GM23338 (cell line): ENCODE results near the gene RPA3. TPM values are rescaled to one million over a fixed set of nuclear protein-coding genes. Genes with fewer than 3 reads are reported as not detected.

Experiments
- ATAC-seq: fragments of 200-7000 bp; cut with Tn5 transposase; 3 replicates; pipeline ENCODE4 v1.9.1; 2020
- DNase-seq: peaks from one replicate; pipeline ENCODE4 v3.0.0-alpha.2; 2015; ENCODE audit warnings: low spot score
- H2AFZ ChIP-seq: fragments of 200-600 bp; sonication (generic); 2 replicates; pipeline ENCODE4 v1.8.0; 2016; ENCODE audit warnings: antibody characterized with exemption, mild to moderate bottlenecking, moderate library complexity
- H3F3A ChIP-seq: fragments of 200-600 bp; sonication (generic); replicated peaks from 2 replicates; pipeline ENCODE4 v1.8.0; 2017; ENCODE audit warnings: antibody characterized with exemption, mixed run types, low read depth
- H3K27ac ChIP-seq: fragments of 200-600 bp; sonication (generic); 2 replicates; pipeline ENCODE4 v1.6.1; 2016; ENCODE audit warnings: low read depth
- H3K27me3 ChIP-seq: fragments of 200-600 bp; sonication (generic); 2 replicates; pipeline ENCODE4 v1.8.0; 2016; ENCODE audit warnings: mild to moderate bottlenecking, mixed run types, moderate library complexity; ENCODE audit not compliant: insufficient read depth
- H3K36me3 ChIP-seq: fragments of 200-600 bp; sonication (generic); 2 replicates; pipeline ENCODE4 v1.8.0; 2016; ENCODE audit warnings: mild to moderate bottlenecking; ENCODE audit not compliant: insufficient read depth
- H3K4me1 ChIP-seq: fragments of 200-600 bp; sonication (generic); 2 replicates; pipeline ENCODE4 v1.8.0; 2016; ENCODE audit warnings: mild to moderate bottlenecking, moderate library complexity; ENCODE audit not compliant: insufficient read depth
- H3K4me2 ChIP-seq: fragments of 200-600 bp; sonication (generic); 2 replicates; pipeline ENCODE4 v1.7.1; 2017; ENCODE audit warnings: mixed run types
- H3K4me3 ChIP-seq: fragments of 200-600 bp; sonication (generic); 2 replicates; pipeline ENCODE4 v1.6.1; 2016; ENCODE audit warnings: mixed run types
- H3K79me2 ChIP-seq: fragments of 200-600 bp; sonication (generic); replicated peaks from 2 replicates; pipeline ENCODE4 v1.8.0; 2017; ENCODE audit warnings: mild to moderate bottlenecking; ENCODE audit not compliant: insufficient read depth
- H3K9me2 ChIP-seq: fragments of 200-600 bp; sonication (generic); 2 replicates; pipeline ENCODE4 v1.8.0; 2017; ENCODE audit not compliant: insufficient read depth
- H4K20me1 ChIP-seq: fragments of 200-600 bp; sonication (generic); replicated peaks from 2 replicates; pipeline ENCODE4 v1.8.0; 2017; ENCODE audit warnings: mild to moderate bottlenecking; ENCODE audit not compliant: insufficient read depth
- H3K27ac Mint-ChIP-seq: 2 replicates; pipeline ENCODE4 v1.8.0; 2020; ENCODE audit warnings: inconsistent platforms, mild to moderate bottlenecking, moderate library complexity, mixed read lengths
- H3K27me3 Mint-ChIP-seq: 3 replicates; pipeline ENCODE4 v1.8.0; 2022; ENCODE audit warnings: low read depth, mild to moderate bottlenecking, moderate library complexity, mixed read lengths, inconsistent platforms; ENCODE audit not compliant: insufficient read depth, poor library complexity
- H3K36me3 Mint-ChIP-seq: 3 replicates; pipeline ENCODE4 v1.8.0; 2021; ENCODE audit warnings: low read depth, mild to moderate bottlenecking, inconsistent platforms, moderate library complexity, mixed read lengths
- H3K4me1 Mint-ChIP-seq: 3 replicates; pipeline ENCODE4 v1.8.0; 2020; ENCODE audit warnings: mild to moderate bottlenecking, inconsistent platforms, mixed read lengths
- H3K4me3 Mint-ChIP-seq: 3 replicates; pipeline ENCODE4 v1.8.0; 2021; ENCODE audit warnings: moderate library complexity, mild to moderate bottlenecking, inconsistent platforms, mixed read lengths
- H3K9me3 Mint-ChIP-seq: 3 replicates; pipeline ENCODE4 v1.8.0; 2020; ENCODE audit warnings: moderate library complexity, mild to moderate bottlenecking, inconsistent platforms, mixed read lengths
- CREB1 ChIP-seq: fragments of 250-450 bp; sonication (Bioruptor Pico); IDR thresholded peaks from 2 replicates; pipeline ENCODE4 v1.5.0; 2020; ENCODE audit warnings: low read depth, mild to moderate bottlenecking, moderate library complexity
- EZH2 ChIP-seq: fragments of 200-600 bp; sonication (generic); IDR thresholded peaks from one replicate; pipeline ENCODE4 v1.8.0; 2017; ENCODE audit warnings: antibody characterized with exemption, mild to moderate bottlenecking, low read depth; ENCODE audit not compliant: unreplicated experiment
- EZH2phosphoT487 ChIP-seq: fragments of 200-600 bp; sonication (generic); IDR thresholded peaks from one replicate; pipeline ENCODE4 v1.8.1; 2018; ENCODE audit warnings: antibody characterized with exemption; ENCODE audit not compliant: unreplicated experiment
- JUNB ChIP-seq: IDR thresholded peaks from one replicate; pipeline ENCODE4 v1.6.1; 2016; ENCODE audit warnings: antibody characterized with exemption; ENCODE audit not compliant: unreplicated experiment
- NANOG ChIP-seq: IDR thresholded peaks from 2 replicates; pipeline ENCODE4 v1.6.1; 2016; ENCODE audit warnings: antibody characterized with exemption, borderline replicate concordance
- POLR2AphosphoS5 ChIP-seq: IDR thresholded peaks from 2 replicates; pipeline ENCODE4 v1.6.1; 2016; ENCODE audit warnings: antibody characterized with exemption, low read depth
- REST ChIP-seq: IDR thresholded peaks from one replicate; pipeline ENCODE4 v1.6.1; 2018; ENCODE audit warnings: antibody characterized with exemption; ENCODE audit not compliant: unreplicated experiment
- STAT1 ChIP-seq: IDR thresholded peaks from one replicate; pipeline ENCODE4 v1.6.1; 2016; ENCODE audit warnings: antibody characterized with exemption; ENCODE audit not compliant: unreplicated experiment
- ZNF114 ChIP-seq: fragments of 250-450 bp; sonication (Bioruptor Pico); IDR thresholded peaks from 2 replicates; pipeline ENCODE4 v1.5.0; 2020; ENCODE audit warnings: mild to moderate bottlenecking, moderate library complexity
- ZNF331 ChIP-seq: fragments of 250-450 bp; sonication (Bioruptor Pico); IDR thresholded peaks from 2 replicates; pipeline ENCODE4 v1.5.0; 2020; ENCODE audit warnings: low read depth, mild to moderate bottlenecking, moderate library complexity
- polyA plus RNA-seq: library from polyadenylated mRNA; unstranded; fragments of >200 nt; fragmentation: Nextera tagmentation; extraction: Ambion mirVana; gene quantifications from 2 replicates; pipeline ENCODE4 v1.2.1, GENCODE V29; 2016
- total RNA-seq: library from RNA; depleted of rRNA; stranded (reverse); fragments of >200 nt; shearing (Covaris generic); gene quantifications from 2 replicates; pipeline ENCODE4 v1.2.3, GENCODE V29; 2014
- TF ChIP-seq, protein P1 (sequence below): IDR thresholded peaks from 2 replicates; pipeline ENCODE4 v1.6.1; 2016; ENCODE audit warnings: antibody characterized with exemption
- TF ChIP-seq, protein P2 (sequence below), 2 experiments: fragments of 200-600 bp in 1 of 2; sonication (generic) in 1 of 2; conservative IDR thresholded peaks; 2 replicates each; pipeline versions ENCODE4 v1.5.1 to v1.6.1; 2016 to 2017; ENCODE audit warnings: antibody characterized with exemption in 2 of 2, low read depth in 2 of 2, mild to moderate bottlenecking in 2 of 2, moderate library complexity in 1 of 2
- TF ChIP-seq, protein P3 (sequence below): fragments of 250-450 bp; sonication (Bioruptor Pico); IDR thresholded peaks from 2 replicates; pipeline ENCODE4 v1.5.0; 2020; ENCODE audit warnings: mild to moderate bottlenecking, moderate library complexity

RPA3 gene
- total and polyA plus RNA-seq, 2 experiments from 2014 or later: 74.9 to 287 TPM

- Mint-ChIP-seq H3K4me1 (no peaks in the 10 kb centered on the region), H3K27ac (no peak overlapping the region), H3K36me3 (peaks cover 50% of the 10 kb centered on the region), H3K27me3 (no peaks in the 10 kb centered on the region), H3K9me3 (peaks cover 51% of the 10 kb centered on the region), H3K4me3 (no peak overlapping the region)
- Histone ChIP-seq H3F3A (no peaks in the 10 kb centered on the region), H2AFZ (0 out of 2 replicates have a peak overlapping the region, but pooled peaks have one; percentile 18), H3K27ac (no peak overlapping the region), H3K36me3 (peaks cover 10% of the 10 kb centered on the region; the same call in 1 of the 2 replicates), H3K79me2 (no peaks in the 10 kb centered on the region), H4K20me1 (no peaks in the 10 kb centered on the region), H3K4me3 (no peak overlapping the region), H3K9me2 (0 out of 2 replicates have a peak, but pooled peaks cover 5% of the 10 kb centered on the region), H3K4me1 (no peaks in the 10 kb centered on the region), H3K27me3 (no peaks in the 10 kb centered on the region), H3K4me2 (no peak overlapping the region)
- no peak for ATAC-seq
- DNase-seq: no peak
- no peak for TF ChIP-seq ZNF114 (CRISPR knock-in tag)
- TF ChIP-seq EZH2phosphoT487: no peak
- TF ChIP-seq, protein P1, sequence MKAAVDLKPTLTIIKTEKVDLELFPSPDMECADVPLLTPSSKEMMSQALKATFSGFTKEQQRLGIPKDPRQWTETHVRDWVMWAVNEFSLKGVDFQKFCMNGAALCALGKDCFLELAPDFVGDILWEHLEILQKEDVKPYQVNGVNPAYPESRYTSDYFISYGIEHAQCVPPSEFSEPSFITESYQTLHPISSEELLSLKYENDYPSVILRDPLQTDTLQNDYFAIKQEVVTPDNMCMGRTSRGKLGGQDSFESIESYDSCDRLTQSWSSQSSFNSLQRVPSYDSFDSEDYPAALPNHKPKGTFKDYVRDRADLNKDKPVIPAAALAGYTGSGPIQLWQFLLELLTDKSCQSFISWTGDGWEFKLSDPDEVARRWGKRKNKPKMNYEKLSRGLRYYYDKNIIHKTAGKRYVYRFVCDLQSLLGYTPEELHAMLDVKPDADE: no peak
- TF ChIP-seq POLR2AphosphoS5: no peak
- TF ChIP-seq JUNB: no peak
- TF ChIP-seq NANOG: no peak
- TF ChIP-seq CREB1: no peak
- TF ChIP-seq ZNF331 (CRISPR knock-in tag): no peak
- TF ChIP-seq, protein P2, sequence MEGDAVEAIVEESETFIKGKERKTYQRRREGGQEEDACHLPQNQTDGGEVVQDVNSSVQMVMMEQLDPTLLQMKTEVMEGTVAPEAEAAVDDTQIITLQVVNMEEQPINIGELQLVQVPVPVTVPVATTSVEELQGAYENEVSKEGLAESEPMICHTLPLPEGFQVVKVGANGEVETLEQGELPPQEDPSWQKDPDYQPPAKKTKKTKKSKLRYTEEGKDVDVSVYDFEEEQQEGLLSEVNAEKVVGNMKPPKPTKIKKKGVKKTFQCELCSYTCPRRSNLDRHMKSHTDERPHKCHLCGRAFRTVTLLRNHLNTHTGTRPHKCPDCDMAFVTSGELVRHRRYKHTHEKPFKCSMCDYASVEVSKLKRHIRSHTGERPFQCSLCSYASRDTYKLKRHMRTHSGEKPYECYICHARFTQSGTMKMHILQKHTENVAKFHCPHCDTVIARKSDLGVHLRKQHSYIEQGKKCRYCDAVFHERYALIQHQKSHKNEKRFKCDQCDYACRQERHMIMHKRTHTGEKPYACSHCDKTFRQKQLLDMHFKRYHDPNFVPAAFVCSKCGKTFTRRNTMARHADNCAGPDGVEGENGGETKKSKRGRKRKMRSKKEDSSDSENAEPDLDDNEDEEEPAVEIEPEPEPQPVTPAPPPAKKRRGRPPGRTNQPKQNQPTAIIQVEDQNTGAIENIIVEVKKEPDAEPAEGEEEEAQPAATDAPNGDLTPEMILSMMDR (conservative IDR thresholded peaks at IDR 0.05; ENCODE audit: low read depth in 2 of 2): no peak
- TF ChIP-seq REST: no peak
- no peak for TF ChIP-seq STAT1
- TF ChIP-seq EZH2: no peak
- TF ChIP-seq, protein P3, sequence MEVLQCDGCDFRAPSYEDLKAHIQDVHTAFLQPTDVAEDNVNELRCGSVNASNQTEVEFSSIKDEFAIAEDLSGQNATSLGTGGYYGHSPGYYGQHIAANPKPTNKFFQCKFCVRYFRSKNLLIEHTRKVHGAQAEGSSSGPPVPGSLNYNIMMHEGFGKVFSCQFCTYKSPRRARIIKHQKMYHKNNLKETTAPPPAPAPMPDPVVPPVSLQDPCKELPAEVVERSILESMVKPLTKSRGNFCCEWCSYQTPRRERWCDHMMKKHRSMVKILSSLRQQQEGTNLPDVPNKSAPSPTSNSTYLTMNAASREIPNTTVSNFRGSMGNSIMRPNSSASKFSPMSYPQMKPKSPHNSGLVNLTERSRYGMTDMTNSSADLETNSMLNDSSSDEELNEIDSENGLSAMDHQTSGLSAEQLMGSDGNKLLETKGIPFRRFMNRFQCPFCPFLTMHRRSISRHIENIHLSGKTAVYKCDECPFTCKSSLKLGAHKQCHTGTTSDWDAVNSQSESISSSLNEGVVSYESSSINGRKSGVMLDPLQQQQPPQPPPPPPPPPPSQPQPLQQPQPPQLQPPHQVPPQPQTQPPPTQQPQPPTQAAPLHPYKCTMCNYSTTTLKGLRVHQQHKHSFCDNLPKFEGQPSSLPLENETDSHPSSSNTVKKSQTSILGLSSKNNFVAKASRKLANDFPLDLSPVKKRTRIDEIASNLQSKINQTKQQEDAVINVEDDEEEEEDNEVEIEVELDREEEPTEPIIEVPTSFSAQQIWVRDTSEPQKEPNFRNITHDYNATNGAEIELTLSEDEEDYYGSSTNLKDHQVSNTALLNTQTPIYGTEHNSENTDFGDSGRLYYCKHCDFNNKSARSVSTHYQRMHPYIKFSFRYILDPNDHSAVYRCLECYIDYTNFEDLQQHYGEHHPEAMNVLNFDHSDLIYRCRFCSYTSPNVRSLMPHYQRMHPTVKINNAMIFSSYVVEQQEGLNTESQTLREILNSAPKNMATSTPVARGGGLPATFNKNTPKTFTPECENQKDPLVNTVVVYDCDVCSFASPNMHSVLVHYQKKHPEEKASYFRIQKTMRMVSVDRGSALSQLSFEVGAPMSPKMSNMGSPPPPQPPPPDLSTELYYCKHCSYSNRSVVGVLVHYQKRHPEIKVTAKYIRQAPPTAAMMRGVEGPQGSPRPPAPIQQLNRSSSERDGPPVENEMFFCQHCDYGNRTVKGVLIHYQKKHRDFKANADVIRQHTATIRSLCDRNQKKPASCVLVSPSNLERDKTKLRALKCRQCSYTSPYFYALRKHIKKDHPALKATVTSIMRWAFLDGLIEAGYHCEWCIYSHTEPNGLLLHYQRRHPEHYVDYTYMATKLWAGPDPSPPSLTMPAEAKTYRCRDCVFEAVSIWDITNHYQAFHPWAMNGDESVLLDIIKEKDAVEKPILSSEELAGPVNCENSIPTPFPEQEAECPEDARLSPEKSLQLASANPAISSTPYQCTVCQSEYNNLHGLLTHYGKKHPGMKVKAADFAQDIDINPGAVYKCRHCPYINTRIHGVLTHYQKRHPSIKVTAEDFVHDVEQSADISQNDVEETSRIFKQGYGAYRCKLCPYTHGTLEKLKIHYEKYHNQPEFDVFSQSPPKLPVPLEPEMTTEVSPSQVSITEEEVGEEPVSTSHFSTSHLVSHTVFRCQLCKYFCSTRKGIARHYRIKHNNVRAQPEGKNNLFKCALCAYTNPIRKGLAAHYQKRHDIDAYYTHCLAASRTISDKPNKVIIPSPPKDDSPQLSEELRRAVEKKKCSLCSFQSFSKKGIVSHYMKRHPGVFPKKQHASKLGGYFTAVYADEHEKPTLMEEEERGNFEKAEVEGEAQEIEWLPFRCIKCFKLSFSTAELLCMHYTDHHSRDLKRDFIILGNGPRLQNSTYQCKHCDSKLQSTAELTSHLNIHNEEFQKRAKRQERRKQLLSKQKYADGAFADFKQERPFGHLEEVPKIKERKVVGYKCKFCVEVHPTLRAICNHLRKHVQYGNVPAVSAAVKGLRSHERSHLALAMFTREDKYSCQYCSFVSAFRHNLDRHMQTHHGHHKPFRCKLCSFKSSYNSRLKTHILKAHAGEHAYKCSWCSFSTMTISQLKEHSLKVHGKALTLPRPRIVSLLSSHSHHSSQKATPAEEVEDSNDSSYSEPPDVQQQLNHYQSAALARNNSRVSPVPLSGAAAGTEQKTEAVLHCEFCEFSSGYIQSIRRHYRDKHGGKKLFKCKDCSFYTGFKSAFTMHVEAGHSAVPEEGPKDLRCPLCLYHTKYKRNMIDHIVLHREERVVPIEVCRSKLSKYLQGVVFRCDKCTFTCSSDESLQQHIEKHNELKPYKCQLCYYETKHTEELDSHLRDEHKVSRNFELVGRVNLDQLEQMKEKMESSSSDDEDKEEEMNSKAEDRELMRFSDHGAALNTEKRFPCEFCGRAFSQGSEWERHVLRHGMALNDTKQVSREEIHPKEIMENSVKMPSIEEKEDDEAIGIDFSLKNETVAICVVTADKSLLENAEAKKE (CRISPR knock-in tag): no peak
These were observed 89.9 kb downstream of the RPA3 start for GRCh38 chr7:7628476-7628875.
